Body of pancreas (tissue), 4 donors: Measurements from ENCODE around the gene CACNA2D3.

ENCODE experiments used
- CTCF ChIP-seq, 7 experiments: fragments of 450-650 bp in 4 of 7; fragments of 200-600 bp in 3 of 7; sonication (generic) in 3 of 7; IDR thresholded peaks; one replicate each; pipeline ENCODE4 v1.5.1; 2016 to 2019; ENCODE audit warnings: antibody characterized with exemption in 7 of 7
- POLR2A ChIP-seq, 3 donors: fragments of 450-650 bp; IDR thresholded peaks; one replicate each; pipeline ENCODE4 v1.6.1; 2016; ENCODE audit warnings: antibody characterized with exemption in 3 of 3, mild to moderate bottlenecking in 2 of 3

- TF ChIP-seq POLR2A (IDR thresholded peaks at IDR 0.05) (no peak), CTCF (IDR thresholded peaks at IDR 0.05) (no peak)
Observed at GRCh38 chr3:54772051-54772450, 649.7 kb downstream of the CACNA2D3 start.
